NCI-H2196 (cell line): ENCODE measurements around the gene ARPIN.
A peak's percentile ranks its signal among the peaks of the same experiment; 100 is the strongest.
"Not testable (repeated sequence)": the region's sequence is repeated elsewhere in the genome, so short reads cannot be mapped to it uniquely, and the experiment has no call there.

Source experiments
- DNase-seq: peaks from one replicate; lab custom pipeline; 2025; ENCODE audit not compliant: unreplicated experiment; lab: John Stamatoyannopoulos, UW

The ARPIN gene

GRCh38 chr15:89910891-89911626, 1.7 kb downstream of the ARPIN start:
- DNase-seq, result no peak

GRCh38 chr15:89909611-89910010, 3.1 kb downstream of the ARPIN start:
- DNase-seq, result no peak

- no peak for DNase-seq
These were observed 4.5 kb downstream of the ARPIN start for GRCh38 chr15:89908226-89908625.

- no peak for DNase-seq
These were observed 5.5 kb downstream of the ARPIN start for GRCh38 chr15:89907289-89907688.

GRCh38 chr15:89905846-89906378, 6.8 kb downstream of the ARPIN start:
- no peak for DNase-seq

GRCh38 chr15:89904519-89904918, 8.2 kb downstream of the ARPIN start:
- no peak for DNase-seq

GRCh38 chr15:89903858-89904130, 9.0 kb downstream of the ARPIN start:
- no peak for DNase-seq

GRCh38 chr15:89903015-89903857, 9.5 kb downstream of the ARPIN start:
- no peak for DNase-seq

- no peak for DNase-seq
These were observed 11.9 kb downstream of the ARPIN start for GRCh38 chr15:89900849-89901248.

- DNase-seq, result no peak
These were observed 12.7 kb downstream of the ARPIN start for GRCh38 chr15:89899951-89900567.

GRCh38 chr15:89899295-89899945, 13.3 kb downstream of the ARPIN start:
- DNase-seq, result no peak

GRCh38 chr15:89898614-89899294, 14.0 kb downstream of the ARPIN start:
- DNase-seq, result peak; percentile 36

- no peak for DNase-seq
These were observed 14.6 kb downstream of the ARPIN start for GRCh38 chr15:89898146-89898545.

GRCh38 chr15:89893696-89894447, 18.9 kb downstream of the ARPIN start, which contains the start of gene AP3S2:
AP3S2 (minus strand) TSS chr15:89893994; CDS start chr15:89893949, 45 bp downstream.
- DNase-seq, result peak; percentile 86

- no peak for DNase-seq
These were observed 19.7 kb downstream of the ARPIN start for GRCh38 chr15:89893027-89893426.

- DNase-seq, result peak; percentile 5
These were observed 24.4 kb downstream of the ARPIN start for GRCh38 chr15:89888214-89888804.

- no peak for DNase-seq
These were observed 27.1 kb downstream of the ARPIN start for GRCh38 chr15:89885611-89886010.

GRCh38 chr15:89885179-89885578, 27.6 kb downstream of the ARPIN start:
- DNase-seq, result not testable (repeated sequence)

- no peak for DNase-seq
These were observed 29.2 kb downstream of the ARPIN start for GRCh38 chr15:89883518-89883917.
